Right lobe of liver (tissue), 6 donors: Measurements from ENCODE around the gene GLRA1. TPM values are rescaled to one million over a fixed set of nuclear protein-coding genes. Genes with fewer than 3 reads are reported as not detected.

Experiments
- ATAC-seq, 4 donors: fragments of 200-7000 bp; cut with Tn5 transposase; one replicate each; pipeline ENCODE4 v1.9.1; 2020; ENCODE audit warnings: mild to moderate bottlenecking in 4 of 4, moderate library complexity in 4 of 4
- DNase-seq, 3 donors: peaks; one replicate each; pipeline ENCODE4 v3.0.0-alpha.2; 2020
- H3K27ac ChIP-seq, 3 donors: fragments of 200-600 bp; one replicate each; pipeline ENCODE4 v1.8.0; 2022
- H3K27me3 ChIP-seq, 2 donors: fragments of 200-600 bp; one replicate each; pipeline ENCODE4 v1.8.0; 2022
- H3K36me3 ChIP-seq, 4 donors: fragments of 200-600 bp; sonication (generic) in 1 of 4; one replicate each; pipeline versions ENCODE4 v1.5.1 to v1.8.0; 2017 to 2022; ENCODE audit warnings: control low read depth in 1 of 4
- H3K4me1 ChIP-seq, 4 donors: fragments of 200-600 bp; sonication (generic) in 1 of 4; one replicate each; pipeline versions ENCODE4 v1.5.1 to v1.8.0; 2017 to 2022; ENCODE audit warnings: control low read depth in 1 of 4
- H3K4me3 ChIP-seq, 3 donors: fragments of 200-600 bp; one replicate each; pipeline ENCODE4 v1.8.0; 2022
- H3K9me3 ChIP-seq, 4 donors: fragments of 200-600 bp; sonication (generic) in 1 of 4; one replicate each; pipeline versions ENCODE4 v1.5.1 to v1.8.0; 2017 to 2022; ENCODE audit warnings: control low read depth in 1 of 4
- POLR2A ChIP-seq: fragments of 450-650 bp; IDR thresholded peaks from one replicate; pipeline ENCODE4 v1.6.1; 2017; ENCODE audit warnings: antibody characterized with exemption, mild to moderate bottlenecking
- WGBS: methylation state at CpG from one replicate; pipeline ENCODE4 v1.1.6; 2018; ENCODE audit warnings: low coverage, low lambda C conversion rate; ENCODE audit not compliant: insufficient coverage; ENCODE audit errors: missing lambda C conversion rate; 5-methylcytosine and 5-hydroxymethylcytosine counted together
- intact Hi-C, 2 donors: fragments of 100-400 bp; cut with DNase I; formaldehyde crosslinking; loops; one replicate each; pipeline versions ENCODE4 v1.11.2 to v1.14.1; 2022
- total RNA-seq, 6 experiments: library from RNA; depleted of rRNA in 2 of 6; stranded (reverse); fragments of >200 nt in 2 of 6; fragmentation: NEBNext Ultra II Directional in 3 of 6; extraction: Animal tissue kit (Norgen Biotek cat#: 25700) in 3 of 6; gene quantifications; one replicate each; pipeline versions ENCODE4 v1.1.0 to v1.2.4, GENCODE V29; 2016 to 2023
- TF ChIP-seq, protein P1 (sequence below), 4 donors: fragments of 200-600 bp in 3 of 4; fragments of 450-650 bp in 1 of 4; IDR thresholded peaks; one replicate each; pipeline versions ENCODE4 v1.5.1 to v1.8.0; 2016 to 2022; ENCODE audit warnings: antibody characterized with exemption in 4 of 4, mild to moderate bottlenecking in 2 of 4
- donor health status: DM: no; HTN: yes; CAD: no.
- donor health status: DM: no; HTN: no; CAD: no.
- donor health status: DM: no; HTN: no; CAD: no.
- donor health status: DM: no; HTN: yes; CAD: no.
- donor health status: DM: no; HTN: yes; CAD: no.

GLRA1 gene
- total RNA-seq, 6 experiments from 2014 or later = not detected

DNA sequence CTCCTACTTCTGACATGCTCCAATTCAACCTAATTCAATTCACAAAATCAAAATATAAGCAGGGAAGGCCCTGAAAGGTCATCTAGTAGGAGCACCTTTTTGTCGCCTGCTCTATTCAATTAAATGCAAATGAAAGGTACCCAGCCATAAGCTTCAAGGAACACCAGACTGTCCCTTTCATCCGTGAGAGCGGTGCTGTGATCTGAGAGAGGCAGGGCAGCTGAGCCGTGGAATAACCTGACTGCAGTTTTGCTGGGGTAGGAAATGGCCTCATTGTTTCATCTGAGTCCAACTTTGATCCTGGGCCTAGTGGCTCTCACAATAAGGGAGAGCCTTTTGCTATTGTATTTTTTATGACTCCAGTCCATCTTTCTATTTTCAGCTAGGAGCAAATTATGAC lies 39.8 kb upstream of the GLRA1 start:
- intact Hi-C loops = no loop called here
- no peak for ATAC-seq

DNA sequence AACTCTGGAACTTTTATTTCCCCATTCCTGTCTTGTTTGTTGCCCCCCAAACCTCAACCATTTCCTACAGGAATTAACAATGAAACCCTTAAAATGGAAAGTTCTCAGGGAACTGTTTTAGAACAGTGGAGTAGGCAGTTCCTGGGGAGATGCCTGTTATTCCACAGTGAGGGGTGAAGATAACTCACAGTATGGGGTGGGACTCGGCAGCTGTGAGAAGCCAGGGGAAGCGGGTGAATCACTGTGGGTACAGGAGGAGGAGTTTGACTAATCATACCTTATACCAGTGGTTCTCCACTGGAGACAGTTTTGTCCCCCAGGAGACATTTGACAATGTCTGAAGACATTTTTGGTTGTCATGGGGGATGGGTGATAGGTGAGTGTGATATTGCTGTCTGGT lies 36.9 kb upstream of the GLRA1 start:
- 27% methylated on average over 2 of the region's 2 CpGs for WGBS
- no peak overlapping the region for H3K4me3 ChIP-seq
- TF ChIP-seq, protein P1, sequence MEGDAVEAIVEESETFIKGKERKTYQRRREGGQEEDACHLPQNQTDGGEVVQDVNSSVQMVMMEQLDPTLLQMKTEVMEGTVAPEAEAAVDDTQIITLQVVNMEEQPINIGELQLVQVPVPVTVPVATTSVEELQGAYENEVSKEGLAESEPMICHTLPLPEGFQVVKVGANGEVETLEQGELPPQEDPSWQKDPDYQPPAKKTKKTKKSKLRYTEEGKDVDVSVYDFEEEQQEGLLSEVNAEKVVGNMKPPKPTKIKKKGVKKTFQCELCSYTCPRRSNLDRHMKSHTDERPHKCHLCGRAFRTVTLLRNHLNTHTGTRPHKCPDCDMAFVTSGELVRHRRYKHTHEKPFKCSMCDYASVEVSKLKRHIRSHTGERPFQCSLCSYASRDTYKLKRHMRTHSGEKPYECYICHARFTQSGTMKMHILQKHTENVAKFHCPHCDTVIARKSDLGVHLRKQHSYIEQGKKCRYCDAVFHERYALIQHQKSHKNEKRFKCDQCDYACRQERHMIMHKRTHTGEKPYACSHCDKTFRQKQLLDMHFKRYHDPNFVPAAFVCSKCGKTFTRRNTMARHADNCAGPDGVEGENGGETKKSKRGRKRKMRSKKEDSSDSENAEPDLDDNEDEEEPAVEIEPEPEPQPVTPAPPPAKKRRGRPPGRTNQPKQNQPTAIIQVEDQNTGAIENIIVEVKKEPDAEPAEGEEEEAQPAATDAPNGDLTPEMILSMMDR (IDR thresholded peaks at IDR 0.05) = no peak
- TF ChIP-seq POLR2A = no peak
- no peaks in the 10 kb centered on the region for H3K9me3 ChIP-seq
- H3K36me3 ChIP-seq = no peaks in the 10 kb centered on the region
- H3K27me3 ChIP-seq = no peaks in the 10 kb centered on the region
- DNase-seq (no peak), ATAC-seq (no peak)
- H3K4me1 ChIP-seq = no peaks in the 10 kb centered on the region
- H3K27ac ChIP-seq = no peak overlapping the region
- intact Hi-C loops = no loop called here

More for the DNA sequence above, 39.8 kb upstream of the GLRA1 start:
- 74% methylated on average over 4 of the region's 4 CpGs for WGBS
- TF ChIP-seq POLR2A = no peak
- TF ChIP-seq, protein P1 (IDR thresholded peaks at IDR 0.05) = no peak
- H3K4me1 ChIP-seq = no peaks in the 10 kb centered on the region
- no peak overlapping the region for H3K27ac ChIP-seq
- H3K4me3 ChIP-seq = no peak overlapping the region
- H3K27me3 ChIP-seq = no peaks in the 10 kb centered on the region
- no peaks in the 10 kb centered on the region for H3K9me3 ChIP-seq
- H3K36me3 ChIP-seq = no peaks in the 10 kb centered on the region
- no peak for DNase-seq

DNA sequence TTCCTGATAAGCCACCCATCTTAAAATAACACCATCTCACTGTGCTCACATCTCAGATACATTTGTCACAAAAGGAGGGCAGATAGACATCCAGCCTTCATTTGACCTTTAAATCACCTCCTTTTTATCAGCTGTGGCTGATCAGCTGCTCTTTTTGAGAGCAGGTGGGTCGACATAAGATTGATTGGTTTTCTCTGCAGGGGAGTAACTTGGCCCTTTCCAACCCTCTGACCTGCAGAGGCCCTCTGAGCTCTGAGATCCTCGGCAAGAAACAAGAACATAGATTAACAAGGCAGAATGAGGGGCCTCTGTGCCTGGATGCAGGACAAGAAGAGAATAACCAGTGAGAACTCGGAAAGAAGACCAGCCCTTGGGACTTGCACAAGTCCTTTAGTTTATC lies 33.5 kb upstream of the GLRA1 start:
- Histone ChIP-seq H3K36me3 (no peaks in the 10 kb centered on the region), H3K4me1 (no peaks in the 10 kb centered on the region), H3K27ac (no peak overlapping the region), H3K4me3 (no peak overlapping the region), H3K27me3 (no peaks in the 10 kb centered on the region), H3K9me3 (no peaks in the 10 kb centered on the region)
- intact Hi-C loops = no loop called here
- no peak for DNase-seq
- WGBS = 21% methylated on average over 3 of the region's 3 CpGs
- TF ChIP-seq, protein P1 (IDR thresholded peaks at IDR 0.05) = no peak
- no peak for TF ChIP-seq POLR2A
- no peak for ATAC-seq

DNA sequence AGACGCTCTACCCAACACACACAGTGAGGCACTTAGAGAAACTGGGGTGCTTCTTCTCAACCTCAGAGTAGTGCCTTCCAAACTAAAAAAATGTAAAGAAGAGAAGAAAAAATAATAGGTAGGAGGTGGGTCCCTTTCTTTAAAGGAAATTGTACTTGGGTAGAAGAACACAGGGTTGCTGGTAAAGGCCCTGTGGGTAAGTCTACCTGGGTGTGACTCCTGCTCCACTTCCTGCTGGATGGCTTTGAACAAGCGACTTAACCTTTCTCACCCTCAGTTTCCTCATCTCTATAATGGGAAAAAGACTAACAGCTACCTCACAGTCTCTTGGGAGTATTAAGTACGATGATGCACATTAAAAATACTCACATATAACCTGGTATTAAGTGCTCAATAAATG lies 32.1 kb upstream of the GLRA1 start:
- no peak for DNase-seq
- Histone ChIP-seq H3K36me3 (no peaks in the 10 kb centered on the region), H3K27me3 (no peaks in the 10 kb centered on the region), H3K9me3 (no peaks in the 10 kb centered on the region), H3K27ac (no peak overlapping the region), H3K4me3 (no peak overlapping the region), H3K4me1 (no peaks in the 10 kb centered on the region)
- WGBS = 69% methylated on average over 3 of the region's 3 CpGs
- TF ChIP-seq, protein P1 (IDR thresholded peaks at IDR 0.05) = no peak
- no peak for TF ChIP-seq POLR2A
- no peak for ATAC-seq
- intact Hi-C loops = no loop called here

DNA sequence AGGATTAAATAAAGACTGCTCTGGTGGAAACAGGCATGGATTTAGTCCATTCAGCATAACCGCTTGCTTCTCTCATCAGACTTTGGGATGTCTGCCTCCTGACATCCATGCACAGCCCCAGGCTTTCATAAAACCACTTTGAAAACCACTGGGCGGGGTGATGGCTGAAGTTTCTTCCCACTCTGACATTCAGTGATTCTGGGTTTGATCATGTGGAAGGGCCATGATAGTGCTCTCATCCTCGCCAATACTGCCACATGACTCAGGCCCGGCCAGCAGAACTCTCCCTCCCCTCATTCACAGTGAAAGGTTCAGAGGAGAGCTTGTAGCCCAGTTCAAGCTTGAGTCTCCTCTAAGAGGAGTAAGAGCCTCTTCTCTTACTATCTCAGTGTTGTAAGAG lies 29.6 kb upstream of the GLRA1 start:
- H3K4me1 ChIP-seq = no peaks in the 10 kb centered on the region
- TF ChIP-seq, protein P1 (IDR thresholded peaks at IDR 0.05) = no peak
- TF ChIP-seq POLR2A = no peak
- no peaks in the 10 kb centered on the region for H3K9me3 ChIP-seq
- ATAC-seq = no peak
- DNase-seq = no peak
- no peak overlapping the region for H3K4me3 ChIP-seq
- intact Hi-C loops = no loop called here
- H3K36me3 ChIP-seq = no peaks in the 10 kb centered on the region
- 64% methylated on average over 4 of the region's 4 CpGs for WGBS
- H3K27ac ChIP-seq = no peak overlapping the region
- no peaks in the 10 kb centered on the region for H3K27me3 ChIP-seq
